Fibroblast of the aortic adventitia (primary cell): Measurements from ENCODE around the gene MYH9. TPM values are rescaled to one million over a fixed set of nuclear protein-coding genes. Genes with fewer than 3 reads are reported as not detected.
"Not testable (repeated sequence)": the region's sequence is repeated elsewhere in the genome, so short reads cannot be mapped to it uniquely, and the experiment has no call there.

Experiments
- DNase-seq: peaks from one replicate; pipeline ENCODE4 v3.0.0-alpha.2; 2010; ENCODE audit warnings: low read depth
- H3K4me3 ChIP-seq: 2 replicates; pipeline ENCODE4 v1.5.1; 2011; ENCODE audit warnings: low read depth, mild to moderate bottlenecking, control low read depth, low read length, moderate library complexity
- total RNA-seq: library from RNA; depleted of rRNA; stranded (reverse); fragments of >200 nt; gene quantifications from 2 replicates; pipeline ENCODE4 v1.2.3, GENCODE V29; 2012; ENCODE audit warnings: low replicate concordance
- TF ChIP-seq, protein P1 (sequence below): IDR thresholded peaks from 2 replicates; pipeline ENCODE4 v1.5.1; 2011; ENCODE audit warnings: mild to moderate bottlenecking, low read length, control low read depth, inconsistent platforms; ENCODE audit not compliant: insufficient read depth

The MYH9 gene
- total RNA-seq, 1 donor, result 339 TPM

DNA sequence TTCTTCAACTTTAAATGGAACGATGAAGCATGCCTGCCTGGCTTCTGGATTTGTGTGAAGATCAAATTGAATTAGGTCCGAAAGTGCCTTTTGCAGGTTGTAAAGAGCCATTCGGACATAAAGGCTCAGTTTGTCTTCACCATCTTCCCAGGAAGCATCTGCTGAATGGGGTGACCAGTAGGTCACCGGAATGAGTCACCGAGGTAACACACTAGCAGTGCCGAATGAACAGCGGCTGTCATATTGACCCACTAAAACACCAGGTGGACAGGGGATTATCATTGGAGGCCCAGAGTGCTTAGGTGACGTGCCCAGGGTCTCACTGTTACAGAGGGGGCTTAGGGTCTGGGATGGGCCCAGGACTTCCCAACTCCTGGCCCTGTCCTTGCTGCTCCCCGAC lies 43.1 kb upstream of the MYH9 start:
- TF ChIP-seq, protein P1, sequence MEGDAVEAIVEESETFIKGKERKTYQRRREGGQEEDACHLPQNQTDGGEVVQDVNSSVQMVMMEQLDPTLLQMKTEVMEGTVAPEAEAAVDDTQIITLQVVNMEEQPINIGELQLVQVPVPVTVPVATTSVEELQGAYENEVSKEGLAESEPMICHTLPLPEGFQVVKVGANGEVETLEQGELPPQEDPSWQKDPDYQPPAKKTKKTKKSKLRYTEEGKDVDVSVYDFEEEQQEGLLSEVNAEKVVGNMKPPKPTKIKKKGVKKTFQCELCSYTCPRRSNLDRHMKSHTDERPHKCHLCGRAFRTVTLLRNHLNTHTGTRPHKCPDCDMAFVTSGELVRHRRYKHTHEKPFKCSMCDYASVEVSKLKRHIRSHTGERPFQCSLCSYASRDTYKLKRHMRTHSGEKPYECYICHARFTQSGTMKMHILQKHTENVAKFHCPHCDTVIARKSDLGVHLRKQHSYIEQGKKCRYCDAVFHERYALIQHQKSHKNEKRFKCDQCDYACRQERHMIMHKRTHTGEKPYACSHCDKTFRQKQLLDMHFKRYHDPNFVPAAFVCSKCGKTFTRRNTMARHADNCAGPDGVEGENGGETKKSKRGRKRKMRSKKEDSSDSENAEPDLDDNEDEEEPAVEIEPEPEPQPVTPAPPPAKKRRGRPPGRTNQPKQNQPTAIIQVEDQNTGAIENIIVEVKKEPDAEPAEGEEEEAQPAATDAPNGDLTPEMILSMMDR, result no peak
- DNase-seq, result no peak
- H3K4me3 ChIP-seq, result no peak overlapping the region

DNA sequence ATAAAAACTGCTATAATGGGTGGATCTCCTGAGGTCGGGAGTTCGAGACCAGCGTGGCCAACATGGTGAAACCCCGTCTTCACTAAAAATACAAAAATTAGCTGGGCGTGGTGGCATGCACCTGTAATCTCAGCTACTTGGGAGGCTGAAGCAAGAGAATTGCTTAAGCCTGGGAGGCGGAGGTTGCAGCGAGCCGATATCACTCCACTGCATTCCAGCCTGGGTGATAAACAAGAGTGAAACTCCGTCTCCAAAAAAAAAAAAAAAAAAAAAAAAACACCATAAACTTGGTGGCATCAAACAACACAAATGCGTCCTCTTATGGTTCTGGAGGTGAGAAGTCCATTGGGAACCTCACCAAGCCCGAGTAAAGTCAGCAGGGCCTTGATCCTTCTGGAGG lies 40.2 kb upstream of the MYH9 start:
- not testable (repeated sequence) for DNase-seq, H3K4me3 ChIP-seq

DNA sequence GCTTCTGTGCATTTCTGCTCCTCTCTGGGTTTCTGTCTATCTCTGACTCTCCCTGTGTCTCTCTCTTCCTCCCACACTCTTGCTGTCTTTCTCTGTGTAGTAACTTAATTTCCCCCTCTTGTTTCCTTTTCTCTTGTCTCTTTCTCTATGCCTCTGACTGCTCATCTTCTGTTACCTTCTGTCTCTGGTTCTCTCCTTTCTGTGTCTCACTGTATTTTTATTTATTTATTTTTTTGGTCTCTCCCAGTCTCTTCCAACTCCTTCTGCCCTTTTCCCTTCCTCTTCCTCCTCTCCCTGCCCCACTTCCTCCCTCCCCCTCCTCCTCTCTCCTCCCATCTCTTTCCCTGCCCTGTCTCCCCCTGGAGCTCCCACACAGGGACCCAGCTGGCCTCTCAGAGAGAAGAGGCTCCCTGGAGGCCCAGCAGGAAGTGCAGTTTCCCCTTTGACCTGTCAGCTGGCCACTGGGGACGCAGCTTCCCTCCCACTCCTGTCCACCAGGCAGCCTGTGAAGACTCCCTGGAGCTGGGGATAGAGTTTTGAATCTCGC lies 38.3 kb upstream of the MYH9 start:
- DNase-seq, result no peak
- H3K4me3 ChIP-seq, result no peak overlapping the region
- TF ChIP-seq, protein P1, result no peak

DNA sequence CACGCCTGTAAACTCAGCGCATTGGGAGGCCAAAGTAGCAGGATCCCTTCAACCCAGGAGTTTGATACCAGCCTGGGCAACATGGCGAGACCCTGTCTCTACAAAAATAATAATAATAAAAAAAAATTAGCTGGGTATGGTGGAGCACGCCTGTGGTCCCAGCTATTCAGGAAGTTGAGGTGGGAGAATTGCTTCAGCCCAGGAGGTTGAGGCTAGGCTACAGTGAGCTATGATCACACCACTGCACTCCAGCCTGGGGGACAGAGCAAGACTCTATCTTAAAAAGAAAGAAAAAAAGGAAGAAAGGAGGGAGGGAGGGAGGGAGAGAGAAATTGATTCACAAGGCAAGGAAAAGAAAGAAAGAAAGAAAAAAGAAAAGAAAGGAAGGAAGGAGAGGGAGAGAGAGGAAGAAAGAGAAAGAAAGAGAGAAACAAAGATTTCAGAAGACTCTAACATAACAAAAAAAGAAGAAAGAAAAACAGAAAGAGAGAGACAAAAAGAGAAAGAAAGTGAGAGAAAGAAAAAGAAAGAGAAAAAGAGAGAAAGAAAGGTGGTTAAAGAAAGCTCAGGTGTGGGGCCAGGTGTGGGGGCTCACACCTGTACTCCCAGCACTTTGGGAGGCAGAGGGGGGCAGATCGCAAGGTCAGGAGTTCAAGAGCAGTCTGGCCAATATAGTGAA lies 37.3 kb upstream of the MYH9 start:
- TF ChIP-seq, protein P1, result no peak
- H3K4me3 ChIP-seq, result no peak overlapping the region
- no peak for DNase-seq

DNA sequence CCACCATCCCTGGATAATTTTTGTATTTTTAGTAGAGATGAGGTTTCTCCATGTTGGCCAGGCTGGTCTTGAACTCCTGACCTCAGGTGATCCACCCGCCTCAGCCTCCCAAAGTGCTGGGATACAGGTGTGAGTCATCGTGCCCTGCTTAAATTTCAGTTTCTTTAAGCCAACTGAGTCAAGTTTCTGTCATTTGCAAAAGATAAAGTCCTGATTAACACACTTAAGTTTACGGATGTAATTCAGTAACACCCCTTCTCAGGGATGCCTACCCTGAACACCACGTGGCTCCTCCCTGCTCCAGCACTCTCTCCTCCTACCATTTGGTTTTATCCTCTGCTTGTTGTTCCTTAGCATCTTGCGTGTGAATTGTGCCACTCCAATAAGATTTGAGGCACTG lies 36.7 kb upstream of the MYH9 start:
- not testable (repeated sequence) for DNase-seq, H3K4me3 ChIP-seq

DNA sequence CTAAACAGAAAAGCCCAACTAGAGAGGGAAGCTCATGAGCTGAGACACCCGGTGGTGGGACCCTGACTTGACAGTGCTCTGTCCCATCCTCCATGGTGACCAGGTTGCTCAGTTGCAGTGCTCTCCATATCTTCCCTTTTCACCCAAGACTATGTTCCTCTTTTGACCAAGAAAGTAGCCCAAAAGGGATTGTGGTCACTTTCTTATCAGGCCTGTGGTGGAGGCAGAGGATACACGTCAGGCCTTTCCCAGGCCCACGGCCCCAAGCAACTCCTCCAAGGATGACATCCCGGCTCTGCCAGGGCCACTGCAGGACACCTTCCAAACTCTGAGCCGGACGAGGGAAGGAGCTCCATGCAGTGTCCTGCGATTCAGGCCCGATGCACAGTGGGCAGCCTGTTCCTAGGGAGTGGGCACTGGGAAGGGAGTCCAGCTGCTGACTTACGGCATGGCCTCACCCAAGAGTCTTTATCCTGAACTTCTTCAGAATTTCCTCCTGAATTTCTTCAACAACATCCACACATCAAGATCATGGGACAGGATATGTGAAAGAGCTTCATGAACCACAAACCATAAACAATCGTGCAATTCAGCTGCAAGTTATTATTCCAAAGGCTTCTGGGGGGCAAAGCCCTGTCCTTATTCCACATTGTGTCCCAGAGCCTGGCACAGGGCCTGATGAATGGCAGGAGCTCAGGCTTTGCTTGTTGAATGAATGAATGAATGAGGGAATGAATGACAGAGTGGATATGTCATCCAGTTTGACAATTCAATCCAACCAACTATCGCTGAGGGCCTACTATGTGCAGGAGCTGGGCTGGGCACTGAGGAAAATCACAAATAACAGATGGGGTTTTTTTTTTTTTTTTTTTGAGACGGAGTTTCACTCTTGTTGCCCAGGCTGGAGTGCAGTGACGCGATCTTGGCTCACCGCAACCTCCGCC lies 36.0 kb upstream of the MYH9 start:
- no peak overlapping the region for H3K4me3 ChIP-seq
- TF ChIP-seq, protein P1, result no peak
- no peak for DNase-seq

DNA sequence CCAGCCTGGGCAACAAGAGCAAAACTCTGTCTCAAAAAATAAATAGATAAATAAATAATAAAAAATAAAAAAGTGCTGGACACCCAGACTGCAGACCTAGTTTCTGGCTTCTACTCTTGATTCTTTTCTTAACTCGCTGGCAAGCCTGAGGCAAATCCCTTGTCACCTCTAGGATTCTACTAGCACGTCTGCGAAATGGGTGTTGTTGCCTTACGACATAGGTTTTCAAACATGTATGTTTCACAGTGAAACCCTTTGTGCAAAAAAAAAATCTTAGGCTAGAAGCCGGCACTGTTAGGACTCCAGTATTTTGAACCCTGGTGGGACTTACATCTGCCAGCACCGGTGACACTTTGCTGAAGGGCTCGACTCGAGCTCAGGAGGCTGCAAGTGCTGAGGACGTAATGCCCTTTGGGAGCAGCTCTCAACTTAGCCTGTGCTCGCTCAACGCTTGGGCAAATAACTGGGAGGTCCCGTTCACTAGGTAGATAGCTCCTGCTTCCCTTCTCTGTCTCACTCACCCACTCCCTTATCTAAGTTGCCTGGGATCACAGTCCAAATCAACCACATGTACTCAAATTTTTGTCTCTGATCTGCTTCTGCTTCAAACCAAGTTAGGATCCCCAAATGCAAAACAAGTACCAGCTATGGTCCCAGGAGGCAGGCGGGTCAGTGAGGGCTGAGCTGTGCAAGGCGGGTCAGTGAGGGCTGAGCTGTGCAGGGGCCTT lies 34.7 kb upstream of the MYH9 start:
- TF ChIP-seq, protein P1, result no peak
- H3K4me3 ChIP-seq, result no peak overlapping the region
- DNase-seq, result no peak
